ENCODE data around the gene RABL6. TPM values are rescaled to one million over a fixed set of nuclear protein-coding genes. Genes with fewer than 3 reads are reported as not detected.
A peak's percentile ranks its signal among the peaks of the same experiment; 100 is the strongest.
"Not testable (repeated sequence)": the region's sequence is repeated elsewhere in the genome, so short reads cannot be mapped to it uniquely, and the experiment has no call there.

Gene RABL6
- total RNA-seq, 1 donor = 72.1 TPM

DNA sequence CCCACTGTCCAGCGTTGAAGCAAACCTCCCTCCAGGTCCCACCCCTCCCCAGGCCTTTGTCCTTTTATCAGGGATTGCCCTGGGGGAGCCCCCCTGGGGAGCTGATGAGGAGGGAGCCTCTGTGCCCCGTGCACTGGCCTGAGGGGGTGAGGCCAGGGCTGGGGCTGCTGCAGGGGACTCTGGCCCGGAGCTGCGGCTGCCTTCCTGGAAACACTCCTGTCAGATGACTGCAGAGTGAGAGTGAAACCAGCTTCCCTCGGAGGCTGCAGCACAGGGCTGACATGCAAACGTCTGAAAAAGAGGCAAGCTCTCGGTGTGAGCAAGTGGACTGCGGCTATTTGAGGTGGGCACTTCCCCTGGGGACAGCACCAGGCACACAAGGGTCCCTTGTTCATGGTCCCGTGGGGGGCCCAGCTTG, 74.0 kb downstream of the RABL6 start:
- TF ChIP-seq, protein P1, sequence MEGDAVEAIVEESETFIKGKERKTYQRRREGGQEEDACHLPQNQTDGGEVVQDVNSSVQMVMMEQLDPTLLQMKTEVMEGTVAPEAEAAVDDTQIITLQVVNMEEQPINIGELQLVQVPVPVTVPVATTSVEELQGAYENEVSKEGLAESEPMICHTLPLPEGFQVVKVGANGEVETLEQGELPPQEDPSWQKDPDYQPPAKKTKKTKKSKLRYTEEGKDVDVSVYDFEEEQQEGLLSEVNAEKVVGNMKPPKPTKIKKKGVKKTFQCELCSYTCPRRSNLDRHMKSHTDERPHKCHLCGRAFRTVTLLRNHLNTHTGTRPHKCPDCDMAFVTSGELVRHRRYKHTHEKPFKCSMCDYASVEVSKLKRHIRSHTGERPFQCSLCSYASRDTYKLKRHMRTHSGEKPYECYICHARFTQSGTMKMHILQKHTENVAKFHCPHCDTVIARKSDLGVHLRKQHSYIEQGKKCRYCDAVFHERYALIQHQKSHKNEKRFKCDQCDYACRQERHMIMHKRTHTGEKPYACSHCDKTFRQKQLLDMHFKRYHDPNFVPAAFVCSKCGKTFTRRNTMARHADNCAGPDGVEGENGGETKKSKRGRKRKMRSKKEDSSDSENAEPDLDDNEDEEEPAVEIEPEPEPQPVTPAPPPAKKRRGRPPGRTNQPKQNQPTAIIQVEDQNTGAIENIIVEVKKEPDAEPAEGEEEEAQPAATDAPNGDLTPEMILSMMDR (IDR thresholded peaks at IDR 0.05; ENCODE audit: insufficient read depth, low read depth, low read length) = no peak
- DNase-seq (ENCODE audit: low read depth) = peak; percentile 71
- H3K4me3 ChIP-seq (ENCODE audit: low read depth, low read length) = peak overlapping the region; percentile 9

DNA sequence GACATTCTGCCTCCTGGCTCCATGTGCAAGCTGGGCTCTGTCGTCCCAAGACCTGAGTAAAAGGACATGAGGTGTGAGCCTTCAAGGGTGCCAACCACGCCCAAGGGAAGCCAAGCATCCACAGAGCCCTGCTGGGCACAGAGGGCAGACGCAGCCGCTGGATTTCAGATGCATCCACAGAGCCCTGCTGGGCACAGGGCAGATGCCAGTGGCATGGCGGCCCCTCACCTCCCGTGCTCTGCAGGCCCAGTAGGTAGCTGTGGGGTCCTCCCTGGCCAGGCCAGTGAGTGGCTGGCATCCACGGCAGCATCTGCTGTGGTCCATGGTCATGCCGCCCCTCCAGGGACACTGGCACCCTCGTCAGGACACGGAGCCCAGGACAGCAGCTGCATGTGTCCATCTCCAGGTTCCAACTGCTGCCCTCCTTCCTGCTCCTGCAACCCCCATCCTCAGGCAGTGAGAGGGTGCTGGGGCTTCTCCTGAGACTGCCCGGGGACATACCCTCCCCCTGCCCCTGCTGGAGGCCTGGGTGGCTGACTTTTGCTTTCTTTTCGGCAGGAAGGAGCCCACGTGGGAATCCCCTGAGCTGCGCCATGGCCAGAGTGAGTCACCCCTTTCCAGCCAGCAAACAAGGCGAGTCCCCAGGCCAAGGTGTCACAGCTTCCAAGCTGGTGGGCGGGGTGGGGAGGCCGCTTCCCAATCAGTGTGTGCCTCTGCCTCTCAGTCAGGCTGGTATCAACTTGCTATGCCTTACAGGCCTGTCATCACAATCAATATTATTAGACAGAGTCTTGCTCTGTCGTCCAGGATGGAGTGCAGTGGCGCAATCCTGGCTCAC, 74.6 kb downstream of the RABL6 start:
- DNase-seq (ENCODE audit: low read depth) = peak; percentile 86
- peak overlapping the region; percentile 27 for H3K4me3 ChIP-seq (ENCODE audit: low read depth, low read length)
- TF ChIP-seq, protein P1 (IDR thresholded peaks at IDR 0.05; ENCODE audit: insufficient read depth, low read depth, low read length) = no peak

DNA sequence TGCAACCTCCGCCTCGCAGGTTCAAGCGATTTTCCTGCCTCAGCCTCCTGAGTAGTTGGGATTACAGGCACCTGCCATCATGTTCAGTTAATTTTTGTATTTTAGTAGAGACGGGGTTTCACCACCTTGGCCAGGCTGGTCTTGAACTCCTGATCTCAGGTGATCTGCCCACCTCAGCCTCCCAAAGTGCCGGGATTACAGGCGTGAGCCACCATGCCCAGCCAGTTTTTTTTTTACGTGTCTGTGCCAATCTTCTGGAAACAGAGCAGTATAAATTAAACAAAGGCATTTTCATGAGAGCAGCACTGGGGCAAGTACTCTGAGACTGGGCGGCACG, 75.2 kb downstream of the RABL6 start:
- not testable (repeated sequence) for H3K4me3 ChIP-seq (ENCODE audit: low read depth, low read length); DNase-seq (ENCODE audit: low read depth)

DNA sequence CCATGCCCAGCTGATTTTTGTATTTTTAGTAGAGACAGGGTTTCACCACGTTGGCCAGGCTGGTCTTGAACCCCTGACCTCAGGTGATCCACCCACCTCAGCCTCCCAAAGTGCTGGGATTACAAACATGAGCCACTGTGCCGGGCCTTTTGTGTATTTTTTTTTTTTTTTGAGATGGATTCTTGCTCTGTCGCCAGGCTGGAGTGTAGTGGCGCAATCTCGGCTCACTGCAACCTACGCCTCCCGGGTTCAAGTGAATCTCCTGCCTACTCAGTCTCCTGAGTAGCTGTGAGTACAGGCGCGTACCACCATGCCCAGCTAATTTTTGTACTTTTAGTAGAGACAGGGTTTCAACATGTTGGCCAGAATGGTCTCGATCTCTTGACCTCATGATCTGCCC, 75.9 kb downstream of the RABL6 start:
- not testable (repeated sequence) for DNase-seq (ENCODE audit: low read depth); H3K4me3 ChIP-seq (ENCODE audit: low read depth, low read length)

DNA sequence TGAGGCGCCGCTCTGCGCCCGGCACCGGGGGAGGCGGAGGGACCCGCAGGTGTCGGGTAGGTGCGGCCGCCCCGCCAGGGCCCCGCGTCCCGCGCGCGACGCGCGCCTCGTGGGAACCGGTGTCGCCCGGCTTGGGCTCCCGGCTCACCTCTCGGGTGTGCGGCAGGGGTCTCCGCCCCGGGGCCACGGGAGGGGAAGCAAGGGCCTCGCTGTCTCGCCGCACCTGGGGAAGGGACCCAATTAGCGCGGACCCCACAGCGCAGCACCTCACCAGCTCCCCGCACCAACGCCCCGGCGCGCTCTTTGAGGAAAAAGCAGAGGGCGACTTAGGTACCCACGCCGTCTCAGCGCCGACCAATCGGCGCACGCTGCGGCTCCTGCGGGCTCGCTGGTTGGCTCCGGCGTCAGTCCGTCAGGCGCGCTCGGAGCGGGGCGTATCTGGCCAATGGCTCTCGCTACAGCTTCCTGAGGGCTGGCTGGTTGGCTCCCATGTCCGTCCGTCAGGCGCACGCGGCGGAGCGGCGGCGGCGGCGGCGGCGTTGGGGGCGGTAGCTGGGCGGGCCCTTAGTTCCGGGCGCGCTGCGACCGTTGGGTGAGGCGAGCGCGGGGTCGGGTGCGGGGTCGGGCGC, 78.3 kb downstream of the RABL6 start, which contains the start of gene TRAF2:
Gene TRAF2, plus strand, starts transcription at position 567 of the 629 bp plus-strand sequence. CDS start 12,225 bp downstream, outside the sequence.
- peak; percentile 99 for DNase-seq (ENCODE audit: low read depth)
- H3K4me3 ChIP-seq (ENCODE audit: low read depth, low read length) = peak within 1 kb of the TSS; percentile 78
- TF ChIP-seq, protein P1 (IDR thresholded peaks at IDR 0.05; ENCODE audit: insufficient read depth, low read depth, low read length) = no peak

DNA sequence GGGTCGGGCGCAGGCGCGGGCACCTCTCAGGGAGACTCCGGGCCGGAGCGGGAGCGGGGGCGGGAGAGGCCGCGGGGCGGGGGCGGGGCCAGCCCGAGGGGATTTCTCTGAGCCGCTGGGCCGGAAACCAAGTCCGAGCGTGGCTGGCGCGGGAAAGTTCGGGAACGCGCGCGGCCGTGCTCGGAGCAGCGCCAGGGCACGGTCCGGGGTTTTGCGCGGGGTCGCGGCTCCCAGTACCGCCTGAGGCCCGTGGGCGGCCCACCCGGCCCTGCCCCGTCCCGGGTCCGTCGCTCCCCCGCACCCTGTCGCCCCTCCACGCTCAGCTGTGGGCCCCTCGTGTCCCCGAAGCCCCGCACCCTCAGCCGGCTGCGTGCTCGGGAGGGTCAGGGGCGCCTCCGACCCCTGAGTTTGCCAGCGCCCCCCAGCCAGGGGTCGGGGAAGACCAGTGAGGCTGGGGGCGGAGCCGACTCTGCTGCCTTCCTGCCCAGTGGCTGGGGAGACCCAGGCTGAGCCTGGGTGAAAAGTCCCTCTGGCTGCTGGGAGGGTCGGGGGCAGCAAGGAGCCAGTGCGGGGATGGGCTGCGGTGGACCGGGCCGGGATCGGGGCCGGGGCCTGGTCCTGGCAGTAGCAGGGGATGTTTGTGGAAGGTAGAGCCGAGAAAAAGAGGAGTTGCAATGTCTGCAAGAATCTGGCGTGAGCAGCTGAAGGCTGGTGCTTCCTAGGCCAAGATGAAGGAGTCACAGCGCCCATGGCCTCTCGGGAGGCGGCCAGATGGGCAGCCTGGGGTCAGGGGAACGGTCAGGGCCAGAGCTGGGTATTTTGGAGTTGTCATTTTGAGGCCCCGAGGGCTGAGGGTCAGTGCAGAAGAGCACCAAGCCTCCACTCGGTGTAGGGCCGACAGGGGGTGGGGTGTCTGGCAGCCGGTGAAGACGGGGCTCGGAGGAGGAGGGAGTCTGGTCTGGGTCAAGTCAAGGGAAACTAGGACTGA, 79.2 kb downstream of the RABL6 start:
- H3K4me3 ChIP-seq (ENCODE audit: low read depth, low read length) = peak overlapping the region; percentile 78
- TF ChIP-seq, protein P1 (IDR thresholded peaks at IDR 0.05; ENCODE audit: insufficient read depth, low read depth, low read length) = no peak
- peak; percentile 21 for DNase-seq (ENCODE audit: low read depth)

DNA sequence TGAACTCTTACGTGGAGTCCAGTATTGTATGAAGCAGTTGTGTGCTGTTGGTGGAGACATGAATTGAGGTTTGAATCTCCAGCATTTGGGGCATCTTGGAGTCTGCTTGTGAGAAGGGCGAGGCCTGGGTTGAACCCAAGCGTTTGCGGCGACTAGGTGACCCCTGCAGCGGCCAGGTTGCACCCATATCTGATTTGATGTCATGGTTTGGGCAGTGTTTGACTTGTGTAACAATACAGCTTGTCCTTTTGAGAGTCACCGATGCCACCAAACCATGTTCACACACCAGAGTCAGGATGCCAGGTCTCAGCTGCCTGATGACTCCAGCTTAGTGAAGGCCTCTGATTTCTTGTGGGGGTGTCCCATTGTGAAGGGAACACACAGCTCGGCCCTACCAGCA, 80.7 kb downstream of the RABL6 start:
- no peak overlapping the region for H3K4me3 ChIP-seq (ENCODE audit: low read depth, low read length)
- TF ChIP-seq, protein P1 (IDR thresholded peaks at IDR 0.05; ENCODE audit: insufficient read depth, low read depth, low read length) = no peak
- DNase-seq (ENCODE audit: low read depth) = no peak

All from fibroblast of villous mesenchyme (primary cell).